Fibroblast of skin of abdomen (primary cell): ENCODE measurements around the gene CDPF1. TPM values are rescaled to one million over a fixed set of nuclear protein-coding genes. Genes with fewer than 3 reads are reported as not detected.

Experiments used
- DNase-seq: peaks from one replicate; pipeline ENCODE4 v3.0.0-alpha.2; 2013
- polyA plus RNA-seq, 2 experiments: library from polyadenylated mRNA; unstranded; fragments of 120-200 nt; gene quantifications; one replicate each; pipeline ENCODE4 v1.2.1, GENCODE V29; 2013; ENCODE audit not compliant: insufficient read length in 2 of 2

The CDPF1 gene
- polyA plus RNA-seq (2013, experiment 1 of 2; ENCODE audit: insufficient read length): 9.1 TPM
- 11.4 TPM for polyA plus RNA-seq (2013, experiment 2 of 2; ENCODE audit: insufficient read length)

GRCh38 chr22:46250035-46250782, at the start of gene CDPF1:
TSS of gene CDPF1 (minus strand) at chr22:46250293. CDS start at chr22:46248284, 2,009 bp downstream.
- peak; percentile 82 for DNase-seq

GRCh38 chr22:46299101-46299500, 49.0 kb upstream of the CDPF1 start:
- DNase-seq: no peak

- peak; percentile 36 for DNase-seq
Observed at GRCh38 chr22:46297151-46297812, 47.2 kb upstream of the CDPF1 start.

GRCh38 chr22:46296257-46297150, 46.4 kb upstream of the CDPF1 start, which contains the start of gene GTSE1:
TSS of gene GTSE1 (plus strand) at chr22:46296870. CDS start at chr22:46297401, 531 bp downstream.
- DNase-seq: peak; percentile 97

GRCh38 chr22:46295277-46295971, 45.3 kb upstream of the CDPF1 start:
- no peak for DNase-seq

- no peak for DNase-seq
Observed at GRCh38 chr22:46294784-46295183, 44.7 kb upstream of the CDPF1 start.

- DNase-seq: peak; percentile 78
Observed at GRCh38 chr22:46293577-46294260, 43.6 kb upstream of the CDPF1 start.

GRCh38 chr22:46292732-46293131, 42.6 kb upstream of the CDPF1 start:
- no peak for DNase-seq

GRCh38 chr22:46292173-46292572, 42.1 kb upstream of the CDPF1 start:
- no peak for DNase-seq

- DNase-seq: no peak
Observed at GRCh38 chr22:46290843-46291785, 41.0 kb upstream of the CDPF1 start.

- DNase-seq: no peak
Observed at GRCh38 chr22:46290121-46290842, 40.2 kb upstream of the CDPF1 start.

GRCh38 chr22:46289244-46289891, 39.3 kb upstream of the CDPF1 start:
- no peak for DNase-seq

GRCh38 chr22:46288846-46289243, 38.8 kb upstream of the CDPF1 start:
- DNase-seq: no peak

- DNase-seq: no peak
Observed at GRCh38 chr22:46287873-46288751, 38.0 kb upstream of the CDPF1 start.

GRCh38 chr22:46286941-46287872, 37.1 kb upstream of the CDPF1 start:
- DNase-seq: no peak

GRCh38 chr22:46286006-46286405, 35.9 kb upstream of the CDPF1 start:
- DNase-seq: peak; percentile 54
